NCI-H1092 treated with DMSO at 0.1 percent for 48 hours (cell line): ENCODE results near the gene LAMC3.

Source experiments
- DNase-seq: peaks from one replicate; lab custom pipeline; 2025; lab: John Stamatoyannopoulos, UW

The LAMC3 gene

DNA sequence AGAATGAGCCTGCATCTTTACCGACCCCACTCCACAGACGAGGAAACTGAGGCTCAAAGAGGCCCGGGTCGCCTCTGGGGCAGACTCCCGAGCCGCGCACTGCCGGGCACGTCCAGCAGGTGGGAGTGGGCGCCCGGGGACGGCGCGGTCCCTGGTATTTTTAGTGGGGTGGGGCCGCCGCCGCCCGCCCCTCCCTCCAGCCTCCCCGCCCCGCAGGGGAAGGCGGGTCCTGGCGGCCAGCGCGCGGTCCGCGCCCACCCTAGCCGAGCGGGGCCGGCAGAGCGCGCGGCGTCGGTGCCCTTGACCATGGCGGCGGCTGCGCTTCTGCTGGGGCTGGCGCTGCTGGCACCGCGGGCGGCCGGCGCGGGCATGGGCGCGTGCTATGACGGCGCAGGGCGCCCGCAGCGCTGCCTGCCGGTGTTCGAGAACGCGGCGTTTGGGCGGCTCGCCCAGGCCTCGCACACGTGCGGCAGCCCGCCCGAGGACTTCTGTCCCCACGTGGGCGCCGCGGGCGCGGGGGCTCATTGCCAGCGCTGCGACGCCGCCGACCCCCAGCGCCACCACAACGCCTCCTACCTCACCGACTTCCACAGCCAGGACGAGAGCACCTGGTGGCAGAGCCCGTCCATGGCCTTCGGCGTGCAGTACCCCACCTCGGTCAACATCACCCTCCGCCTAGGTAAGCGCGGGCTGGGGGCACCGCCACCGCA is at the start of gene LAMC3:
Gene LAMC3, plus strand, starts transcription at position 266 of the 710 bp plus-strand sequence. Its CDS starts 41 bp downstream, at position 307.
- peak; percentile 18 for DNase-seq

DNA sequence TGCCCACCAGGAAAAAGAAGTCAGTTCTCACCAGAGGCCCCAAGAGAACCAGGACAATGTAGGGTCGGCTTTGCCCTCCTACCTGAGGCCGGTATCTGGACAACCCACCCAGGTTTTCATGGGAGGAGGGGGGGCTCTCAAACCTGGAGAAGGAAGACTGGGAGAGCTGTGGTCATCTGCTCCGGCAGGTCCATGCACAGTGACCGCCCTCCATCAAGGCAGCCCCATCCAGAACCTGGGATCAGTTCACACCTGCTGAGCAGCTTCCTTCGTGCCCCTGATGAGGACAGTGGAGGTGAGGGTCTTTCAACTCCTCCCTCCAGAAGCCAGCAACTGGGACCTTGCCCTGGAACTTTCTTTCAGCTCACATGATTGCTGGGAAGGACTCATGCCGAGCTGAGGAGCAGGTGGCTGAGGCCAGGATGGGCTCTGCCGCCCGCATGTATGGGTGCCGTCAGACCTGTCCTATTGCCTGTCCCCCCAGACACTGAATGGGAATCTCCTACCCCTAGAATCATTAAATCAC is 49.1 kb upstream of the LAMC3 start:
- no peak for DNase-seq

DNA sequence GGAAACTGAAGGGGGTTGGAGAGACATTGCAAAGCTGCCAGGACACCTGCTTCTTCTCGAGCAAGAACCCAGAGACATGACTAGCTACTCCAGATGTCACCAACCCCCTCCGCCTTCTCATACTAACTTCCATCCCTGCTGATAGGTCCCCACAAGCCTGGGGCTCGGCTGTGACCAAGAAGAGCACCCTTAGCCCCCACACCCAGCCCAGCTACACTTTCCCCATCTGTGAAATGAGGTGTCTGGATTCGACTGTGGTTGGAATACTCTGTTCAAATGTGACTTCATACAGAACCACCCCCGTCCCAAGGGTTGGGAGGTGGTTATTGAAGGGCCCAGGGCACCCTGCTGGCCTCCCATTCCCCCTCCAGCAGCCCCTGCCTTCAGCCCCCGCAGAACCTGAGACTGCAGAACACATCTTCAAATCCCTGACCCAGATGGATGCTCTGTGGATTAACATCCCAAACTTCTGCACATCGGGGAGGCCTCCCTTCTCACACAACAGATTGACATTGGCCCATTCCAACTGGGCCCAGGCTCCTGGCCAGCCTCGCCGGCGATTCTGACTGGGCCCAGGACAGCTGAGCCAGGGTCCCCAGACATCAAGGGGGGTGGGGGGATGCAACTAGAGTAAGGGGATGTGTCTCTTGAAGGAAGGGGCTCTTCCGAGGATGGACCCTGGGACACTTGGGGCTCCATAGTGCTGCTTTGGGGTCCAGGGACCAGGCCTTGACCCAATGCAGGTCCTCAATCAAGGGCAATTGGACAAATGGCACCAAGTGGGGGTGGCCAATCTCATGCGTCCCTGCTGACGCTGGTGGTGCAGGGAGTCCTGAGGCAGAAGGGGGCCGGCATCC is 48.2 kb upstream of the LAMC3 start:
- no peak for DNase-seq

GRCh38 chr9:130961511-130962300 is 47.3 kb upstream of the LAMC3 start:
- DNase-seq = no peak

- no peak for DNase-seq
These were observed 46.3 kb upstream of the LAMC3 start for GRCh38 chr9:130962418-130963316.

- DNase-seq = no peak
These were observed 45.6 kb upstream of the LAMC3 start for GRCh38 chr9:130963337-130963908.

DNA sequence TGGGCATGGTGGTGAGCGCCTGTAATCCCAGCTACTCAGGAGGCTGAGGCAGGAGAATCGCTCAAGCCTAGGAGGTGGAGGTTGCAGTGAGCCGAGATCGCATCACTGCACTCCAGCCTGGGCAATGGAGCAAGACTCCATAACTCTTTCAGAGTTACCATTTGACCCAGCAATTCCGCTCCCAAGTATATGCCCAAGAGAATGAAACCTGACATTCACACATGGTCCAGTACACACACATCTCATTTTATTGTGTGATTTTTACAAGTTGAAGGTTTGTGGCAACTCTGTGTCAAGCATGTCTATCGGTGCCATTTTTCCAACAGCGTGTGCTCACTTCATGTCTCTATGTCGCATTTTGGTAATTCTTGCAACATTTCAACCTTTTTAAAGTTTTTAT is 45.1 kb upstream of the LAMC3 start:
- no peak for DNase-seq

DNA sequence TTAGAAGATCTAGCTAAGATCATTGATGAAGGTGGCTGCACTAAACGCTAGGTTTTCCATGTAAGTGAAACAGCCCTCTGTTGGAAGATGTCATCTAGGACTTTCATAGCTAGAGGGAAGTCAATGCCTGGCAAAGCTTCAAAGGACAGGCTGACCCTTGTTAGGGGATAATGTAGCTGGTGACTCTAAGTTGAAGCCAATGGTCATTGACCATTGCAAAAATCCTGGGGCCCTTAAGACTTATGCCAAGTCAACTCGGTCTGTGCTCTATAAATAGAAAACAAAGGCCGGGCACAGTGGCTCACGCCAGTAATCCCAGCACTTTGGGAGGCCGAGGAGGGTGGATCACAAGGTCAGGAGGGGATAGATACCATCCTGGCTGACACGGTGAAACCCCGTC is 43.3 kb upstream of the LAMC3 start:
- DNase-seq = no peak

DNA sequence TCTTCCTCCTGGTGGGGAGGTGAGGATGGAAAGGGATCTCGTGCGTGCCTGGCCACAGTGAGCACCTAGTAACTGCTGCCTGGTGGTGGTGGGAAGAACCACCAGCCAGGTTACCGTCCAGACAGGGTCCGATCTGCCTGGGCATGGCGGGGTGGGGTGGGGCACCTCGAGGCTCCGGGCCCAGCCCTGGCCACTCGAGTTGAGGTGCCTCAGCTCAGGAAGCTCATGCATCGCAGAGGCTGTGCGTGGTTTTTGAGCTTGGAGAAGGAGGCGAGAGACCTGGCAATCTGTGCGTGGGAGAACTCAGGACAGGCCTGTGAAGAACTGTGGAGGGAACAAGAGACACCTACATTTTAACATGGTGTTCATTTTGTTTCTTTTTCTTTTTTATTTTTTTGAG is 38.9 kb upstream of the LAMC3 start:
- DNase-seq = no peak

GRCh38 chr9:130970855-130971254 is 38.1 kb upstream of the LAMC3 start:
- DNase-seq = no peak

GRCh38 chr9:130971294-130971849 is 37.6 kb upstream of the LAMC3 start:
- DNase-seq = no peak

GRCh38 chr9:130972277-130972956 is 36.6 kb upstream of the LAMC3 start:
- DNase-seq = no peak

- DNase-seq = no peak
These were observed 35.9 kb upstream of the LAMC3 start for GRCh38 chr9:130972957-130973685.

DNA sequence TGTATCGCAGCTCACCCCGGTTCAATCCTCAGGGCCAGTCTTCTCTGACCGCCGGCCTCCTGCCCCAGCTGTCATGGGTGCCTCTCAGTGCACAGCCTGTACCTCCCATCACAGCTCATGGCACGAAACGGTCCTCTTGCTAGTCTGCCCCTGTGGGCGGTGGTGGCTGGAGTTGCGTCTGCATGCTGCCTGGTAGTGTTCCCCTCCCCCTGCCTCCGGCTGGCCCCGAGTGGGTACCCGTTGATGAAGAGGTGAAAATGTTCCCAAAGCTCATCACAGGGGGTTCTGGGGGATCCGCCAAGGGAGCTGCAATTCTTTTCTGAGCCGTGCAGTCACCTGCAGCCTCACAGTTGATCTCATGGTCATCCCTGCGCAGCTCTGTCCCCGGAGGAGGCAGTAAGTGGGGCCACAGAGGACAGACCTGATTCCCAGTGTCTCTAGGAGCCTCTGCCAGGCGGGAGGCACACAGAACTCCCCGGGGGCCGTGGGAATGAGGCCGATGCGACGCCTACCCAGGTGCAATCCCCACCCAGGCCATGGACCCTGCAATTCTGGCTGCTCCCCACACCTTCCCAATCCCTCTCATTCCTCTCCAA is 35.2 kb upstream of the LAMC3 start:
- no peak for DNase-seq

GRCh38 chr9:130974697-130975096 is 34.3 kb upstream of the LAMC3 start:
- no peak for DNase-seq

GRCh38 chr9:130975156-130975555 is 33.8 kb upstream of the LAMC3 start:
- DNase-seq = no peak

- DNase-seq = no peak
These were observed 32.8 kb upstream of the LAMC3 start for GRCh38 chr9:130975932-130976841.

DNA sequence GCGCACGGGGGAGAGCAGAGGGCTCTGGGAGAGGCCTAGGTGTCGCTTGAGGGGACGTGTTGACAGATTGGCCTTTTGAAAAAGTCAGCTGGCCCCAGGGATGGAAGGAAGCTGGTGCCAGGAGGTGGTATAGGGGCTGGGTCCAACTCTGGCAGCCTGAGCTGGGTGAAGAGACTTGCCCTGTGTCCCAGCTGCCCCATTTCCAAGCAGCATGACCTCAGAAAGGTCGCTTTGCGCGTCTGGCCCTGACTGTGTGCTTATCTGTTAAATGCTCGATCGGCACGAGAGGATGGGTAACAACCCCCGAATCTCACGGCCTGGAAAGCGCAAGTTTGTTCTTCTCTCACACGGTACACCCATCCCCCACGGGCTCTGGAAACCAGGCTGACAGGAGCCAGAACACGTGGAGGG is 31.2 kb upstream of the LAMC3 start:
- DNase-seq = no peak
